GM12872 (cell line): ENCODE results near the gene ROGDI.

ENCODE experiments used
- CTCF ChIP-seq: IDR thresholded peaks from 3 replicates; pipeline ENCODE4 v1.5.1; 2011; ENCODE audit warnings: low read depth, mild to moderate bottlenecking, low read length, moderate library complexity; ENCODE audit not compliant: insufficient read depth

ROGDI gene

GRCh38 chr16:4826980-4827379, 24.5 kb upstream of the ROGDI start:
- TF ChIP-seq CTCF, result no peak

DNA sequence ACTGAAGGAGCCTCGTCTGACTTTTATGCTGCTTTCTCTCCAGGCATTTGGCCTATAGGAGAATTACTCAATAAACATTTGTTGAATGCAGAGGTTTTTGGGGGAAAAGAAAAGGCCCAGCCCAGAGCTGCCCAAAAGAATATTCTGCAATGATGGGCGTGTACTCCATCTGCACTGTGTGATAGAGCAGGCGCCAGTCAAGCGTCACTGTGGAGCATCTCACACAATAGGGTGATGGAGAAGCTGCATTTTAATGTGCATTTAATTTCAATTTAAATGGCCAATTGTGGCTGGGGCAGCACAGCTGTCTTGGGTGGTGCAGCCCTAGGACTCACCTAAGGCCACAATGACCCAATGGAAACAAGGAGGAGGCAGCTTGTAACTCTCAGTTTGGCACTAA, 24.1 kb upstream of the ROGDI start:
- no peak for TF ChIP-seq CTCF

DNA sequence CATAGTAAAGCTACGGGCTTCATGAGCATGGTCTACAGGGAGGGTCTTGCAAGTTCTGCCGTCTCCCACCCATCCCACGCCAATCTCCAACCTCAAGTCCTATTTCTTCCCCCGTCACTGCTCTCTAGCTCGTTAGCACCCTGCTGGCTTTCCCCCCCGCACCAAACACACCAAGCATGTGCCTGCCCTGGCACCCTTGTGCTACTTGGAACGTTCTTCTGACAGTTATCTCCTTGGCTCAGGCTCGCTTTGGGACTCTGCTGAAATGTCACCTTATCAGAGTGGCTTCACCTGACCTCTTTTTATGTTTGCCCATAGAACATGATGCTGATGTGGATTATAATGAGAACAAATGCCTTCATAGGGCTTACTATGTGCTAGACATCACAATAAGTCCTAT, 22.8 kb upstream of the ROGDI start:
- TF ChIP-seq CTCF, result no peak

GRCh38 chr16:4820652-4821051, 18.2 kb upstream of the ROGDI start:
- TF ChIP-seq CTCF, result no peak

GRCh38 chr16:4814542-4815173, 12.2 kb upstream of the ROGDI start:
- TF ChIP-seq CTCF, result no peak

DNA sequence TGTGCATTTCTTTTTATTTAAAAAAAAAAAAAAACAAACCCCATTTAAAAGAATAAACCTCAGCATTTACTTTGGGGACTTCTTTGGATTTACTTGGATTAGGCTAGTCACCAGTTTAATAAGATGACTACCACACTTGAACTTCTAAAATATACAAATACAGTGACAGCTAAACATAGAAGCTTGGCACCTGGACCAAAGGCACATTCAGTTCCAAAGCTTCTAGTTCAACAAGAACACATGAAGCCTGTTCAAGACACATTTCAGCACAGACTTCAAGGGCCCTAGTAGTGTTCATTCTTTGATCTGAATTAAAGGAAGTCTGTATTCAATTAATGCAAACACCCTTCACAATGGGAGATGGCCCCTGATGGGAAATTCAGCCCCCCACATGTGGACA, 11.6 kb upstream of the ROGDI start:
- no peak for TF ChIP-seq CTCF

- TF ChIP-seq CTCF, result no peak
Measured at GRCh38 chr16:4813251-4814003, 11.0 kb upstream of the ROGDI start.
